ENCODE measurements around the gene CAPZA3.
"Not testable (repeated sequence)": the region's sequence is repeated elsewhere in the genome, so short reads cannot be mapped to it uniquely, and the experiment has no call there.

GRCh38 chr12:18785465-18785864 is 47.5 kb downstream of the CAPZA3 start:
- TF ChIP-seq CTCF (conservative IDR thresholded peaks at IDR 0.05); ZFX (IDR thresholded peaks at IDR 0.05): not testable (repeated sequence)

All from C4-2B (cell line).